ENCODE measurements around the gene TMEM108.

The TMEM108 gene

GRCh38 chr3:133246773-133247172 is 208.6 kb downstream of the TMEM108 start:
- peak; percentile 43; the same call in 2 of the 3 replicates for ATAC-seq
- TF ChIP-seq ZFP30 (CRISPR knock-in tag; IDR thresholded peaks at IDR 0.05) (no peak), TOX (CRISPR knock-in tag; IDR thresholded peaks at IDR 0.05; ENCODE audit: borderline replicate concordance) (no peak), BACH2 (CRISPR knock-in tag; IDR thresholded peaks at IDR 0.05; ENCODE audit: borderline replicate concordance) (no peak), TSHZ2 (CRISPR knock-in tag; IDR thresholded peaks at IDR 0.05) (peak; percentile 89), ESRRG (CRISPR knock-in tag; IDR thresholded peaks at IDR 0.05) (no peak), PATZ1 (CRISPR knock-in tag; IDR thresholded peaks at IDR 0.05; ENCODE audit: borderline replicate concordance) (no peak), ZNF8 (CRISPR knock-in tag; IDR thresholded peaks at IDR 0.05) (no peak), ZFP3 (CRISPR knock-in tag; IDR thresholded peaks at IDR 0.05) (no peak), ISL1 (CRISPR knock-in tag; IDR thresholded peaks at IDR 0.05) (peak; percentile 67), TCF4 (CRISPR knock-in tag; IDR thresholded peaks at IDR 0.05; ENCODE audit: borderline replicate concordance) (peak; percentile 85), CREB5 (CRISPR knock-in tag; IDR thresholded peaks at IDR 0.05; ENCODE audit: low read depth) (no peak), ZC3H10 (CRISPR knock-in tag; IDR thresholded peaks at IDR 0.05) (no peak)

- TF ChIP-seq ZNF70 (CRISPR knock-in tag; IDR thresholded peaks at IDR 0.05) (no peak), ZC3H10 (CRISPR knock-in tag; IDR thresholded peaks at IDR 0.05) (no peak), PATZ1 (CRISPR knock-in tag; IDR thresholded peaks at IDR 0.05; ENCODE audit: borderline replicate concordance) (no peak), GLIS3 (CRISPR knock-in tag; IDR thresholded peaks at IDR 0.05) (no peak), ZNF565 (CRISPR knock-in tag; conservative IDR thresholded peaks at IDR 0.05; ENCODE audit: low read depth) (no peak), BACH2 (CRISPR knock-in tag; IDR thresholded peaks at IDR 0.05; ENCODE audit: borderline replicate concordance) (no peak), SNAI2 (CRISPR knock-in tag; IDR thresholded peaks at IDR 0.05) (no peak)
- no peak for ATAC-seq
Observed at GRCh38 chr3:133248389-133248788, 210.2 kb downstream of the TMEM108 start.

- TF ChIP-seq ZNF8 (CRISPR knock-in tag; IDR thresholded peaks at IDR 0.05) (peak; percentile 52), POU6F1 (CRISPR knock-in tag; IDR thresholded peaks at IDR 0.05; ENCODE audit: borderline replicate concordance, low read depth) (no peak)
- ATAC-seq = no peak
Observed at GRCh38 chr3:133249490-133249889, 211.3 kb downstream of the TMEM108 start.

GRCh38 chr3:133254151-133254550 is 216.0 kb downstream of the TMEM108 start:
- no peak for ATAC-seq
- TF ChIP-seq GLIS3 (CRISPR knock-in tag; IDR thresholded peaks at IDR 0.05) = no peak

GRCh38 chr3:133254716-133255115 is 216.5 kb downstream of the TMEM108 start:
- TF ChIP-seq ARNTL (CRISPR knock-in tag; IDR thresholded peaks at IDR 0.05; ENCODE audit: borderline replicate concordance, low read depth) = no peak
- TF ChIP-seq TSHZ2 (CRISPR knock-in tag; IDR thresholded peaks at IDR 0.05) = no peak
- no peak for TF ChIP-seq ZFP30 (CRISPR knock-in tag; IDR thresholded peaks at IDR 0.05)

More at GRCh38 chr3:133254716-133255115, 216.5 kb downstream of the TMEM108 start:
- ATAC-seq = no peak
